Kasumi-1 (cell line): ENCODE results near the gene EMP2.

Experiments
- DNase-seq, 2 experiments: peaks; one replicate each; lab custom pipeline; 2025; lab: John Stamatoyannopoulos, UW

EMP2 gene

DNA sequence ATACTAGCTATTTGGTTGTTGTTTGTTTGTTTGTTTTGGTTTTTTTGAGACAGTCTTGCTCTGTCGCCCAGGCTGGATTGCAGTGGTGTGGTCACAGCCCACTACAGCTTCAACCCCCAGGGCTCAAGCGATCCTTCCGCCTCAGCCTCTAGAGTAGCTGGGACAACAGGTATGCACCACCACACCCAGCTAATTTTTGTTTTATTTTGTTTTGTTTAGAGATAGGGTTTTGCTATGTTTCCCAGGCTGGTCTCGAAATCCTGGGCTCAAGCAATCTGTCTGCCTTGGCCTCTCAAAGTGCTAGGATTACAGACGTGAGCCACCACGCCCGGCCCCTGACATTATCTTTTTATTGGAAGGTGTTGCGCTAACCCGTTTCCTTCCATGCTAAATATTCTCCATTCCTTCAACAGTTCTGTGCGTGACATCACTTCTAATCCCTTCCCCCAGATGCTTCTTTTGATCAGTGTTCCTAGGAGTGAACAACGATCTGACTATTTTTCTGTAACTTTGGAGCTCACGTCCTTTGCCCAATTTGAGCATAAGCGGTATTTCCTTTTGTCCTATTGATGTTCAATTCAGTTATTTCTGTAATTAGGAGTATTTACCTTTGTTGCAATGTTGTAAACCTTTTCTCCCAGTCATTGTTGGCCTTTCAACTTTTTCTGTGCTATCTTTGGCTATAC lies 30.2 kb upstream of the EMP2 start:
- no peak for DNase-seq

- DNase-seq: no peak
These were observed 29.0 kb upstream of the EMP2 start for GRCh38 chr16:10609402-10609774.

DNA sequence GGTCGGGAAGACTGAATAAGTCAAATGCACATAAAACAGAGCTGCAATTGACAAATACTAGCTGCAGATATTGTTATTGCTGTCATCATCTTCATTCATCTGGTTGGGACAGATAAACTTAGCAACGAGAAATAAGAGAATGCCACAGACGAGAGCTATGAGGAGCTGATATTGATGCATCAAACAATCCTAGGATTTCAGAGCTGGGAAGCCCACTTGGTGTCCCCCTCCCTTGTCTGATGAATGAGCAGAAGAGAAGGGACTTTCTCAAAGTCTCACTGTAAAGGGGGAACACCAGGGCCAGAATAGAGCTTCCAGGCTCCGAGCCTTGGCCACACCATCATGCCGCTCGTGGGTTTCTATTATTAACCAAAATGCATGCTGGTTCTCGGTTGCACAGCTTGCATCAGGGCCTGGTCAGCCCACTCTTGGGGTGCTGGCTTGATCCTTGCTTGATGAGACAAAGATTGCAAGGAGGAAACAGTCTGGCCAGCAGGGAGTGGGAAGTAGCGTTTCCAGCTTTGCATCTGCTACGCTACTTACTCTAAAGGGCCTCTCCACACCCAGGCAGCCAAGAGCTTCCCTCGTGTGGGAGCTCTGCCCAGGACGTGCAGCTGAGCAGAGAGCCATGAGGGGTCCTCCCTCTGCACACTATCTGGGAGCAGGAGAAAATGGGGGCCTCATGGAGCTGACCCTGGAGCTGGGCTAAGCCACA lies 28.4 kb upstream of the EMP2 start:
- no peak for DNase-seq

DNA sequence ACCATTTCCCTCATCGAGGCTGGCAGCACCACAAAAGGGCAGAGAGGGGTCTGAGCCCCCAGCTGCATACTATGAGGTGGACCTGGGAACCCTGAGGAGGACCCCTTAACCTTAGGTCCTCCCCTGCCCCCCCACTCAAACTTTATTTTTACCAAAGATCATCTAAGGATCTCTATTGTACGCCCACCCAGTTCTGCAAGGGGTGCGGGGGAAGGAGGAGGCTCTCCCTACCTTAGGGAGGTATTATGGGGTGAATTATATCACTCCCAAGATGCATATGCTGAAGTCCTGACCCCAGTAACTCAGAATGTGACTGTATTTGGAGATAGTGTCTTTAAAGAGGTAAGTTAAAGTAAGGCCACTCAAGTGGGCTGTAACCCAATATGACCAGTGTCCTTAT lies 26.8 kb upstream of the EMP2 start:
- no peak for DNase-seq

GRCh38 chr16:10606607-10607006 lies 26.2 kb upstream of the EMP2 start:
- no peak for DNase-seq

DNA sequence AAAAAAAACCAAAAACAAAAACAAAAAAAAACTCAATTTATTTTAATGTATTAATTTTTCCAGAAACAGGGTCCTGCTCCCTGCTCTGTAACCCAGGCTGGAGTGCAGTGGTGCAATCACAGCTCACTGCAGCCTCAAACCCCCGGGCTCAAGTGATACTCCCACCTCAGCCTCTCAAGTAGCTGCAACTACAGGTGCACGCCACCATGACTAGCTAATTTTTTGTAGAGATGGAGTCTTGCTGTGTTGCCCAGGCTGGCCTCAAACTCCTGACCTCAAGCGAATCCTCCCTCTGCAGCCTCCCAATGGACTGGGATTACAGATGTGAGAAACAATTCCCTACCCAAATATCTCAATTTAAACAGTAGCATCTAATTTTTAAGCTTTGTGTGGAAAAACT lies 25.2 kb upstream of the EMP2 start:
- no peak for DNase-seq

- DNase-seq: no peak
These were observed 21.3 kb upstream of the EMP2 start for GRCh38 chr16:10601444-10602408.

DNA sequence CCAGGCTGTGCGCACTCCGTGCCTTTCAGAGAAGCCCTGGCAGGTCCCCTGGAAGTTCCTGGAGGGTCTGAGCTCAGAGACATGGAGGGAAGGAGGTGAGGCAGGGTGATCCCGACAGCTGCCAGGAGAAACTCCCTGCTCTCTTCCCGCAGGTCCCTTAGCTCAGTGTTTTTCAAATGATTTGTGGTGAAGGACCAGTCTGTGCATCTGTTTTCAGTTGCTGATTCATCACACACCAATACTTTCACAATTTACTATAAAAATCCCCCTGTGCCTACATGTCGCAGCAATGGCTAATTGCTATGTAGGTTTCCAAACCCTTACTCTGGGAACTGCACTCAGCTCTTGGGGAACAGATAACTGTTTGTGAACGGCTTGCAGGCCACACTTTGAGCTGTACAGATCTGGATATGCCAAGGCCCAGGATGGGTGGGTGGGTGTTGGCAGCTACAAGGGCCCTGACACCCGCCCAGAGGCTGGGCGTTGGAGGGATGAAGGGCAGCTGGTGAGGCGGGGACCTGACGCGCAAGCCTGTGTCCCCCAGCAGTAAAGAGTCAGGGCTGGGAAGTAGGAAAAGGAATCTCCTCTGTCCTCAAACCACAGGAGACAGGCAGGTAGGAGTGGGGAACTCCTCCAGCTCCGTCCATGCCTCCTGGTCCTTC lies 20.5 kb upstream of the EMP2 start:
- no peak for DNase-seq

- no peak for DNase-seq
These were observed 19.2 kb upstream of the EMP2 start for GRCh38 chr16:10599626-10600025.

GRCh38 chr16:10598157-10598556 lies 17.8 kb upstream of the EMP2 start:
- no peak for DNase-seq

DNA sequence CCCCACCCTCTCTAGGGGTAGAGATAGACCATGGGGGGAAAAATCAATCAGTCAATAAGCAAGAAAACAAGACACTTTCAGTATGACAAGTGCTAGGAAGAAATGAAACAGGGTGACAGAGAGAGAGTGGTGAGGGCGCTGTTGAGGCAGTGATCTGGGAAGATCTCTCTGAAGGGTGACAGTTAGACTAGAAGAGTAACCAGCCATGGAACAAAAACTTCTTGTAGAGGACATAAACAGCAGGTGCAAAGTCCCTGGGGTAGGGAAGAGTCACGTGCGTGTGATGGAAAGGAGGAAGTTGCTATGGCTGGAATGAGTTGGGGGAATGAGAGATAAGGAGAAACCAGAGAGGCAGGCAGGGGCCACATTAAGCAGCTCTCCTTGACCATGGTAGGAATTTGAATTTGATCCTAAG lies 16.8 kb upstream of the EMP2 start:
- DNase-seq: no peak

GRCh38 chr16:10594312-10594950 lies 14.0 kb upstream of the EMP2 start:
- DNase-seq: no peak

GRCh38 chr16:10592611-10593010 lies 12.2 kb upstream of the EMP2 start:
- DNase-seq: no peak

DNA sequence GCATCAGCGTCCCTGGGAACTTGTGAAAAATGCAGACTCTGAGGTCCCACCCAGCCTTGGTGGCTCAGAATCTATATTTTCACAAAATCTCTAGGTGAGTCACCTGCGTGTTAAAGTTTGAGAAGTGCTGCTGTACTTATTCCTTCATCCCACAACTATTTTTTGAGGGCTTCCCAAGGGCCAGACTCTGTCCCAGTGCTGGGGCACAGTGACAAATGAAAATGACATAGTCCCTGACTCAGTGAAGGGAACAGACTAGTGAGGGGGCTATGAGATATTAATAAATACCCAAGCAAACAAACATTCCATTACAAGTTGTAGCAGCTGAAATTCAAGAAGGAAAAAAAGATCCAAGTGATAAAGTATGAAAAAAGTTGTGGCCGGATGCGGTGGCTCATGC lies 9.9 kb upstream of the EMP2 start:
- no peak for DNase-seq

DNA sequence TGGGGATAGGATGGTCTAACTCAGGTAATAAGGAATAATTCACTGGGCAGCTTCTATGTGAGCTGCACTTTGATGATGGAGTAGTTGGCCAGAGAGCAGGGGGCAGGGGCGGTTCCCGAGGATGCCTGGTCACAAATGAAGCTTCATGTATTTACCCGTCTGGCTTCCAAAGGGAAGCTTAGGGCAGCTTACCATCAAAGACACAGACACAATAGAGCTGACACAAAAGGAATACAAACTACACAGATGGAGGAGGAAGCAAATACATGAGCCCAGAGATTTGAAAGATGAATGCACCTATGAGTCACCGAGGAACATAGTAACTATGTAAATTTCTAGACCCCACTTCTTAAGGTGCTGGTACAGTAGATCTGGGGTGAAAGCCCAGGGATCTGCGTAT lies 8.7 kb upstream of the EMP2 start:
- no peak for DNase-seq

DNA sequence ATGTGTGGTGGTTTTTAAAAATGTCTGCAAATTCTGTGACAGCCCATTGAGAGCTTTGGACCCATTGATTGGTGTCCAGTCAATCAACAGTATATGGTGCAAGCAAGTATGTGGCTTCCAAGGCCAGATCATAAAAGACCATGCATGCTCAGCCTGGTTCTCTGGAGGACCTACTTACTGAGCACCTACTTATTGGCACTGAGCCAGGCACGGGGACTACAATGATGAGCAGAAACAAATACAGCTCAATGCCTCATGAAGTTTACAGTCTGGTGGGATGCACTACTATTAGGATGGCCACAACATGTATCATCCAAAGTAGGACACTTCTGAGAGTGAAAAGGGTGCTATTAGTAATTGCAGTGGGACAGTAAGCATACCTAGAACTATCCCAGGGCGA lies 7.2 kb upstream of the EMP2 start:
- no peak for DNase-seq

GRCh38 chr16:10584981-10585438 lies 4.6 kb upstream of the EMP2 start:
- DNase-seq: no peak

GRCh38 chr16:10583269-10583668 lies 2.9 kb upstream of the EMP2 start:
- DNase-seq: no peak

GRCh38 chr16:10581507-10581906 lies 1.1 kb upstream of the EMP2 start:
- DNase-seq: no peak

DNA sequence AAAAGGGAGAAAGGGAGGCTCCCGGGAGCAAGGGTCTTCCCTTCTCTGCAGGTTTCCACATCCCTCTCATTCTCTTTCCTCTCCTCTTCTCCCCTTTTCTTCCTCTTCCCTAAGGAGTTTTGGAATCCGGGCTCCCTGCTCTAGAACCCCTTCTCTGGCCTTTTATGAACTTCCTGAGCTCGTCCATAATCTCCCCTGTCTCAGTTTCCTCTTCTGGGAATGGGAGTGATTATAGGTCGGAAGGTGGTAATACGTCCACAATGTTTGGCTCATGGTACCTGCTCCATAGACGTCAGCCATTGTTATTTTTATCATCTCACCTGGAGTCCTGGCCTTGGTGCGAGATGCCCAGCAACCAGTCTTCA lies 467 bp upstream of the EMP2 start:
- DNase-seq: no peak

DNA sequence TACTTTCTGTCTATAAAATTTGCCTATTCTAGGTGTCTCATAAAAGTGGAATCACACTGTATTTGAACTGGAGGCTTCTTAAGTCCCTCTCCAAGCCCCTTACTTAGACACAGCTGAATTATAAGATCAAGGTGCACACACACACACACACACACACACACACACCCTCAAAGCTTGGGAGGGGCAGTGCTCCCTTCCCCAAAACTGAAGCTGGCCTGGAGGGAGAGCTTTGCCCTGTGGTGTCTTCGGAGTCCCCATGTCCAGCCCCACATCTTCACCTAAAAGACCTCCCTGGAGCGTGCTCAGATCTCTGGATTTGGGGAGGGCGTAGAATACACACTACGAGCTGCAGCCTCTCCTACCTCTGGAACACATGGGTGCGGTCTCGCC lies 828 bp downstream of the EMP2 start:
- DNase-seq: no peak
